A673 (cell line): ENCODE data around the gene PAX7. TPM values are rescaled to one million over a fixed set of nuclear protein-coding genes. Genes with fewer than 3 reads are reported as not detected.
A peak's percentile ranks its signal among the peaks of the same experiment; 100 is the strongest.

Source experiments
- BruUV-seq: library from RNA; stranded (reverse); fragments of 400-500 nt; replicated peaks from 2 replicates; lab custom pipeline; 2021; lab: Mats Ljungman, UMichigan
- CTCF ChIA-PET: fragments of 300-600 bp; sonication (Branson Sonifier 250); formaldehyde crosslinking; loops from one replicate; lab custom pipeline; 2022; ENCODE audit warnings: antibody characterized with exemption; lab: Charles Lee
- POLR2A ChIA-PET: fragments of 300-600 bp; sonication (Branson Sonifier 250); formaldehyde crosslinking; loops from one replicate; lab custom pipeline; 2022; ENCODE audit warnings: antibody characterized with exemption; ENCODE audit not compliant: low non-redundant PET; lab: Charles Lee
- DNase-seq: peaks from one replicate; pipeline ENCODE4 v3.0.0-alpha.2; 2015; ENCODE audit warnings: low spot score
- H3K27ac ChIP-seq: fragments of 200-600 bp; sonication (generic); 2 replicates; pipeline ENCODE4 v1.5.1; 2016; ENCODE audit warnings: mixed run types, low read depth, mild to moderate bottlenecking, mixed read lengths, antibody characterized with exemption, low read length; ENCODE audit not compliant: poor library complexity, severe bottlenecking
- H3K27me3 ChIP-seq: fragments of 200-600 bp; sonication (generic); replicated peaks from 2 replicates; pipeline ENCODE4 v1.6.1; 2017; ENCODE audit warnings: mixed run types, low read depth, mild to moderate bottlenecking, mixed read lengths, antibody characterized with exemption, low read length; ENCODE audit not compliant: insufficient read depth, poor library complexity
- H3K36me3 ChIP-seq: fragments of 200-600 bp; sonication (generic); 2 replicates; pipeline ENCODE4 v1.6.1; 2016; ENCODE audit warnings: mixed run types, mild to moderate bottlenecking, mixed read lengths, antibody characterized with exemption, low read length; ENCODE audit not compliant: insufficient read depth, poor library complexity, severe bottlenecking
- H3K4me1 ChIP-seq: fragments of 200-600 bp; sonication (generic); 2 replicates; pipeline ENCODE4 v1.6.1; 2017; ENCODE audit warnings: mixed run types, mild to moderate bottlenecking, mixed read lengths, antibody characterized with exemption, low read length; ENCODE audit not compliant: insufficient read depth, poor library complexity, severe bottlenecking
- H3K4me3 ChIP-seq: fragments of 200-600 bp; sonication (generic); 2 replicates; pipeline ENCODE4 v1.5.1; 2016; ENCODE audit warnings: low read depth, mixed run types, mild to moderate bottlenecking, mixed read lengths, low read length; ENCODE audit not compliant: poor library complexity, severe bottlenecking
- H3K9me3 ChIP-seq: fragments of 200-600 bp; sonication (generic); 2 replicates; pipeline ENCODE4 v1.6.1; 2016; ENCODE audit warnings: mixed run types, low read depth, mild to moderate bottlenecking, mixed read lengths, antibody characterized with exemption, low read length; ENCODE audit not compliant: poor library complexity, severe bottlenecking
- CTCF ChIP-seq: fragments of 300-800, 200-600 bp; sonication (generic); conservative IDR thresholded peaks from 2 replicates; pipeline ENCODE4 v1.5.1; 2017; ENCODE audit warnings: low read depth, mild to moderate bottlenecking, antibody characterized with exemption, low read length, moderate library complexity, mixed read lengths
- EZH2 ChIP-seq: fragments of 200-600 bp; sonication (generic); IDR thresholded peaks from 2 replicates; pipeline ENCODE4 v1.6.1; 2017; ENCODE audit warnings: borderline replicate concordance, low read depth, mild to moderate bottlenecking, mixed read lengths, antibody characterized with exemption, low read length; ENCODE audit not compliant: poor library complexity, severe bottlenecking
- intact Hi-C: fragments of 100-400 bp; cut with micrococcal nuclease; formaldehyde crosslinking; loops from one replicate; pipeline ENCODE4 v1.10.0; 2022; ENCODE audit not compliant: unreplicated experiment
- total RNA-seq: library from RNA; stranded (reverse); gene quantifications from 2 replicates; pipeline ENCODE4 v1.2.3, GENCODE V29; 2021

Gene PAX7
- total RNA-seq, 1 experiment from 2014 or later, result 36.5 TPM

GRCh38 chr1:18668046-18668445 lies 37.4 kb downstream of the PAX7 start:
- H3K36me3 ChIP-seq, result no peaks in the 10 kb centered on the region
- intact Hi-C loops, result no loop called here
- CTCF ChIA-PET, result no interaction called here
- no peaks in the 10 kb centered on the region for H3K27me3 ChIP-seq
- TF ChIP-seq CTCF (no peak), EZH2 (no peak)
- peak overlapping the region; percentile 66 for H3K27ac ChIP-seq
- no TSS peak for BruUV-seq
- POLR2A ChIA-PET, result interaction anchor here (0.6 kb wide), 1 partner anchor 941 kb away, joined by 5 read pairs; no protein-coding TSS in a partner anchor
- DNase-seq, result peak; percentile 36
- no peaks in the 10 kb centered on the region for H3K9me3 ChIP-seq
- H3K4me1 ChIP-seq, result peaks cover 26% of the 10 kb centered on the region
- no peak overlapping the region for H3K4me3 ChIP-seq

- intact Hi-C loops, result no loop called here
- Histone ChIP-seq H3K27ac (peak overlapping the region; percentile 54), H3K27me3 (no peaks in the 10 kb centered on the region), H3K9me3 (no peaks in the 10 kb centered on the region), H3K4me3 (no peak overlapping the region), H3K36me3 (no peaks in the 10 kb centered on the region), H3K4me1 (peaks cover 26% of the 10 kb centered on the region)
- ChIA-PET POLR2A (no interaction called here), CTCF (no interaction called here)
- DNase-seq, result no peak
- BruUV-seq, result no TSS peak
- no peak for TF ChIP-seq EZH2
- no peak for TF ChIP-seq CTCF
Measured at GRCh38 chr1:18668750-18669404, 38.2 kb downstream of the PAX7 start.

DNA sequence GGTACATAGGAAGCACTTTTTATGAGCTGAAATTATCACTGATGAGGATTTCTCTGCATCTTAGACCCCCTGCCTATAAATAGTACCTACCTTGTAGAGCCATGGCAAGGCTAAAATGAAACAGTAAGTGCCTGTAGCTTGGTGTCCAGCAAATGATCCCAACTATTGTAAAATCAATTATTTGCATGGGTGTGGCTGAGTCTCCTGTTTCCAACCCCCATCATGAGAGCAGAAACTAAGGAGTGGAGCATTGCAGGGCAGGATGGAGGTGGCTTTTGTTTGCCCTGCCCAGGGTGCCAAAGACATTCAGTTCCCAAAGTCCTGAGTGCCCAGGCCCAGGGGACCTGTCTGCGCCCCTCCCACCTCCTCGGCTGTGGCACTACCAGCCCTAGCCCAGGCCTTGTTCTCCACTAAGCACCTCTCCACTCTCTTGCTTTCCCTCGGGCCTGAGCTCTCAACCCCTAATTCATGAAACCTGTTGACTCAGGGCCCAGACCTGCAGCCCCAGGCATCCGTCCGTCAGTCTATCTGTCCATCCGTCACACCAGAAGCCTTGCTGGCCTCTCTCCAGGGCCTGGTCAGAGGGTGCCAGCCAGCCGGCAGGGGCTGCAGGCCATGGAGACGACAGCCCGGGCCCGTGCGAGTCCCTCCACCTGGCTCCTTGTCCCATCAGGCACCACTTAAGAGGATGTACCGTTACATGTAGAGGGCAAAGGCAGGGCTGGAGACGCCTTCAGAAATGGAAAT lies 39.6 kb downstream of the PAX7 start:
- Histone ChIP-seq H3K4me3 (no peak overlapping the region), H3K27me3 (no peaks in the 10 kb centered on the region), H3K9me3 (no peaks in the 10 kb centered on the region), H3K36me3 (no peaks in the 10 kb centered on the region), H3K27ac (peak overlapping the region; percentile 52), H3K4me1 (peaks cover 26% of the 10 kb centered on the region)
- intact Hi-C loops, result no loop called here
- POLR2A ChIA-PET, result interaction anchor here (0.6 kb wide), 1 partner anchor 1228 kb away, joined by 9 read pairs; no protein-coding TSS in a partner anchor
- CTCF ChIA-PET, result no interaction called here
- DNase-seq, result no peak
- TF ChIP-seq EZH2 (no peak), CTCF (no peak)
- BruUV-seq, result no TSS peak
